Epithelial cell of umbilical artery (primary cell): Measurements from ENCODE around the gene AKAP4. TPM values are rescaled to one million over a fixed set of nuclear protein-coding genes. Genes with fewer than 3 reads are reported as not detected.

Source experiments
- total RNA-seq: library from RNA; depleted of rRNA; stranded (reverse); fragments of >200 nt; gene quantifications from 2 replicates; pipeline ENCODE4 v1.2.3, GENCODE V29; 2014

The AKAP4 gene, protein sequence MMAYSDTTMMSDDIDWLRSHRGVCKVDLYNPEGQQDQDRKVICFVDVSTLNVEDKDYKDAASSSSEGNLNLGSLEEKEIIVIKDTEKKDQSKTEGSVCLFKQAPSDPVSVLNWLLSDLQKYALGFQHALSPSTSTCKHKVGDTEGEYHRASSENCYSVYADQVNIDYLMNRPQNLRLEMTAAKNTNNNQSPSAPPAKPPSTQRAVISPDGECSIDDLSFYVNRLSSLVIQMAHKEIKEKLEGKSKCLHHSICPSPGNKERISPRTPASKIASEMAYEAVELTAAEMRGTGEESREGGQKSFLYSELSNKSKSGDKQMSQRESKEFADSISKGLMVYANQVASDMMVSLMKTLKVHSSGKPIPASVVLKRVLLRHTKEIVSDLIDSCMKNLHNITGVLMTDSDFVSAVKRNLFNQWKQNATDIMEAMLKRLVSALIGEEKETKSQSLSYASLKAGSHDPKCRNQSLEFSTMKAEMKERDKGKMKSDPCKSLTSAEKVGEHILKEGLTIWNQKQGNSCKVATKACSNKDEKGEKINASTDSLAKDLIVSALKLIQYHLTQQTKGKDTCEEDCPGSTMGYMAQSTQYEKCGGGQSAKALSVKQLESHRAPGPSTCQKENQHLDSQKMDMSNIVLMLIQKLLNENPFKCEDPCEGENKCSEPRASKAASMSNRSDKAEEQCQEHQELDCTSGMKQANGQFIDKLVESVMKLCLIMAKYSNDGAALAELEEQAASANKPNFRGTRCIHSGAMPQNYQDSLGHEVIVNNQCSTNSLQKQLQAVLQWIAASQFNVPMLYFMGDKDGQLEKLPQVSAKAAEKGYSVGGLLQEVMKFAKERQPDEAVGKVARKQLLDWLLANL
- total RNA-seq = not detected in 2 replicates

DNA sequence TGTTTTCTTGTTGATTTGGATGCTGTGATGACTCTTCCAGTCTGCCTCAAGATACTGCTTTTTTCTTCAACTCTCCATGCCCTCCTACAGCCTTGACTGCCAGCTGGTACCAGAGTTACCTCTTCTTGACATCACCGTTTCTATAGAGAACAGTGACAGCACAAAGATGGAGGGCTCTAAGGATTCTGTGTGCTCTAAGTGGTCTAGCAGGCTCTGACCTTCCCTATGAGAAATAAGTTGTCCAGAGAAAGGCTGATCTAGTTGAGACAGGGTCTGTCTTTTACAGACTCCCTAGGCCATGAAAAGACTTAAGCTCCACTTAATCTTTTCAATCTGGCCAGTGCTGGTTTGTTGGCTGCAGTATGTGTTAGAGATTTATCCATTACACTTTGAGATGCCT, at the start of gene AKAP4:
Gene AKAP4, minus strand, starts transcription at position 101 of the 400 bp plus-strand sequence. CDS start 118 bp downstream, outside the sequence.

GRCh38 chrX:50204364-50204899, 3.6 kb upstream of the AKAP4 start, which contains the start of gene CCNB3:
Gene CCNB3 (plus strand): TSS chrX:50204765. CDS start chrX:50285164, 80,399 bp downstream.

Other genes with a start within 250 kb of the AKAP4 start
- under 0.01 and 0.15 TPM in 2 replicates for gene CCNB3, start 3.8 kb upstream of the AKAP4 start, total RNA-seq